NCI-H748 treated with DMSO at 0.1 percent for 48 hours (cell line): ENCODE results near the gene YIPF6.
"Not testable (repeated sequence)": the region's sequence is repeated elsewhere in the genome, so short reads cannot be mapped to it uniquely, and the experiment has no call there.

Experiments used
- DNase-seq: peaks from one replicate; lab custom pipeline; 2025; lab: John Stamatoyannopoulos, UW

YIPF6 gene, protein sequence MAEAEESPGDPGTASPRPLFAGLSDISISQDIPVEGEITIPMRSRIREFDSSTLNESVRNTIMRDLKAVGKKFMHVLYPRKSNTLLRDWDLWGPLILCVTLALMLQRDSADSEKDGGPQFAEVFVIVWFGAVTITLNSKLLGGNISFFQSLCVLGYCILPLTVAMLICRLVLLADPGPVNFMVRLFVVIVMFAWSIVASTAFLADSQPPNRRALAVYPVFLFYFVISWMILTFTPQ

DNA sequence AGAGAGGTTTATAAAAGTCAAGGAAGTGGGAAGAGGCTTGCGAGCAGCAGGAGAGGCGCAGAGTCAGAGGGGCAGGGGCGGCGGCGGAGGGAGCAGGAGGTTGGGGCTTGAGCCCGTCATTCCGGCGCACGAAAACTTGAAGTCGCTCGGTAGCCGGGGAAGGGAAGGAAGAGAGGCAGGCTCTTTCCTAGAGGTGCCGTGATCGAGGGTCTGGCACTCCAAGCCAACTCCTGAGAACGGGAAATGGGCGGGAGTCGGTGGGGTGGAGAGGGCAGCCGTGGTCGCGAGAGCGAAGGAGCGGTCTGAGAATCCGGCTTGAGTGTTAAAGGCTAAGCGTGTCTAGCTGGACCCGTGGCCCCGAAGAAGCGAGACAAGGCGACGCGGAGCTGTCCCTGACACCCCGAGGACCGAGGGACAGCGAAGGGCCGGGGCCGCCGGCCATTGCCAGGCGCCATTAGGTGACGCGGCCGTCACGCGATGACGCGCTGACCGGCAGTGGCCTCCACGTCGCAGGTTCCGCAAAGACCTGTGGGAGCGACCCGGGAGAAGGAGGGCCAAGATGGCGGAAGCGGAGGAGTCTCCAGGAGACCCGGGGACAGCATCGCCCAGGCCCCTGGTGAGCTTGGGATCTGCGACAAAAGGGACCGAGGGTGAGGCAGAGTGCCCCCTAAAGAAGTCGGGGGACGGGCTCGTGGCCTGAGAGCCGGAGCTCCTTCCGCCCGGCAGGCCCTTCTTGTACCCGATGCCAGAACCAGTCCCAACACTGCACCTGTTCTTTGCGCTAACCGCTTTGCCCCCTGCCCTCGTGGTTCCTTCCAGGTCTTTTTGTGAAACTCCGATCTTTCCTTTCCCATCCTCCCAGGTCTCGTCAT, at the start of gene YIPF6:
YIPF6 (plus strand) TSS at position 544 of the 872 bp plus-strand sequence; CDS start at position 560, 16 bp downstream.
- peak; percentile 44 for DNase-seq

DNA sequence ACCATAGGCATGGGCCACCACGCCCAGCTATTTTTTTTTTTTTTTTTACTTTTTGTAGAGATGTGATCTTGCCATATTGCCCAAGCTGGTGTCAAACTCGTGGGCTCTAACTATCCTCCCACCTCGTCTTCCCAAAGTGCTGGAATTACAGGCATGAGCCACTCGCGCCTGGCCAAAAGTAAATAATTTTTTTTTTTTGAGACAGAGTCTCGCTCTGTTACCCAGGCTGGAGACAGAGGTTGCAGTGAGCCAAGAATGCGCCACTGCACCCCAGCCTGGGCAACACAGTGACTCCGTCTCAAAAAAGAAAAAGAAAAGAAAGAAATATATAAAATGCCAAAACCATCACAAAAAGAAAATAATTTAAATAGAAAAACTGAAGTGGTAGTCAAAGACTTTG, 47.1 kb upstream of the YIPF6 start:
- DNase-seq = no peak

DNA sequence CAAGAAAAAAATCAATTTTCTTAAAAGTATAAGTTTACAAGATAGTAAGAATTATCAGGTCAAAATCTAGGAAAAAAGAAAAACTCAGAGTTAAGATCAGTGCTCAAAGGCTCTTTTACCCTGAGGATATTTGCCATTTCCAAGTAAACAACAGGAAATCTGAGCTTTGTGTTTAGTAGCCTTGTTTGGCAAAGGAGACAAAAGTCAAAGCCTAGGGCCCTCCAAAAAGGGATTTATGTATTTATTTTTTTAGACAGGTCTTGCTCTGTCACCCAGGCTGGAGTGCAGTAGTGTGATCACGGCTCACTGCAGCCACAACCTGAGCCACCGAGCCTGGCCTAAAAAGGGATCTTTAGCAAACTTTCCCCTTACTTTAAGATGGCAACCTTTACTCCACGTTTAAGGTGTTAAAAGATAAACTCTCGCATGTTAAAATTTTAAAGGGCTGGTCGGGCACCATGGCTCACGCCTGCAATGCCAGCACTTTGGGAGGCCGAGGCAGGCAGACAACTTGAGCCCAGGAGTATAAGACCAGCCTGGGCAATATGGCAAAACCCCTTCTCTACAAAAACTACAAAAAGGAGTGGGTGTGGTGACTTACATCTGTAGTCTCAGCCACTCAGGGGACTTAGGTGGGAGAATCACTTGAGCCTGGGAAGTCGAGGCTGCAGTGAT, 44.2 kb upstream of the YIPF6 start:
- no peak for DNase-seq

DNA sequence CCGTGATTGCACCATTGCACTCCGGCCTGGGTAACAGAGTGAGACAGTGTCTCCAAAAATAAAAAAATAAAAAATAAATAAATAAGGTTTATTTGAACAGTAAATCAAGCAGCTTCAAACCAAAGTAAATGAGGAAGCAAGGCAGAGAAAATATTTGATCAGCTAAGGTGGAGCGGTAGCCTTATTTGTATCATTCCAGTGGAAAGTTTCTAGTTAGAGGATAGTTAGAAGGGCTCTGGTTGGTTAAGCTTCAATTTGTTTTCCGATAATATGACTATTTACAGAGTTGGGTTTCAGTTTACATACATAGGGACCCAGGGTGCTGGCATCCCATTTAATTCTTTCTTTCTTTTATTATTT, 43.7 kb upstream of the YIPF6 start:
- no peak for DNase-seq

DNA sequence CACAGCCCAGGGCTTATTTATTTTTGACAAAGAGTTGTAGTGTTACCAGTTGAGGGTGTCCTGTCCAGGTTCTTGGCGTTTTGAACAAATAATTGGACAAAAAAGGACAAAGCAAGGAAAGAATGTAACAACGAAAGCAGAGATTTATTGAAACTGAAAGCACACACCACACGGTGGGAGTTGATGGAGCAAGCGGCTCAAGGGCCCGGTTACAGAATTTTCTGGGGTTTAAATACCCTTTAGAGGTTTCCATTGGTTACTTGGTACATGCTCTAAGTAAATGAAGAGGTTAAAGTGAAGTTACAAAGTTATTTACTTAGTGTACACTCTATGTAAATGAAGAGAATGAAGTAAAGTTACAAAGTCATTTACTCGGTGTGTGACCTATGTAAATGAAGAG, 37.8 kb upstream of the YIPF6 start:
- DNase-seq = no peak

DNA sequence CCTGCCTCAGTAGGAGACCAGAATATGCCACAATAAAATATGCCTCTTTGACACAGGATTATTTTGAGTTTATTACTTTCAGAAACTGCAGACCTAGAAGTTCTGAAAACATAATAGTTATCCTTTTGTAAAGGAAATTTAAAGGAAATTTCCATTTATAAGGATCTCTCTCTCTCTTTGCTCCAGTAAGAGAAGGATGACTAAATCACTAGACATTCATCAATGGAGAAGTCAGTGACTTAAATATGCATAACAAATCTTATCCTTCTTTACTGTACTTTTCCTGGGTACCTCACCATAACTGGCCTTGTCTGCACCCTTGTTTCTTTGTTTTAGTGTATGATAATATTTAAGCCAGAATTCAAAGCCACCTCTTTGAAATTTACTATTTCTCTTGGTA, 37.3 kb upstream of the YIPF6 start:
- no peak for DNase-seq

DNA sequence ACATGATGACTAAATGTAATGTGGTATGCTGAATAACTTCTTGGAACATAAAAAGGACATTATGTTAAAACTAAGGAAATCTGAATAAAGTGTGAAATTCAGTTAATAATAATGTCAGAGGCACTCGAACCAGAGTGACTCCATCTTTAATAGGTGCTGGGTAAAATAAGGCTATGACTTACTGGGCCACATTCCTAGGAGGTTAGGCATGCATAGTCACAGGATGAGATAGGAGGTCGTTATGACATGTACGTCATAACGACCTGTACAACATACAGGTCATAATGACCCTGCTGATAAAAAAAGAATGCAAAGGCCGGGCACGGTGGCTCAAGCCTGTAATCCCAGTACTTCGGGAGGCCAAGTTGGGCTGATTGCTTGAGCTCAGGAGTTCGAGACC, 36.7 kb upstream of the YIPF6 start:
- no peak for DNase-seq

DNA sequence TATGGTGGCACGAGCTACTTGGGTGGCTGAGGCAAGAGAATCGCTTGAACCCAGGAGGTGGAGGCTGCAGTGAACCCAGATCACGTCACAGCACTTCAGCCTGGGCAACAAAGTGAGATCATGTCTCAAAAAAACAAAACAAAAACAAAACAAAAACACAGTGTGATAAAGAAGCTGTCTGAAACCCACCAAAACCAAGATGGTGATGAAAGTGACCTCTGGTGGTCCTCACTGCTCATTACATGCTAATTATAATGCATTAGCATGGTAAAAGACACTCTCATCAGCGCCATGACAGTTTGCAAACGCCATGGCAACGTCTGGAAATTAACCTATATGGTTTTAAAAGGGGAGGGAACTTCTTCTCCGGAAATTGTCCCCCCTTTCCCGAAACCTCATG, 36.2 kb upstream of the YIPF6 start:
- DNase-seq = no peak

DNA sequence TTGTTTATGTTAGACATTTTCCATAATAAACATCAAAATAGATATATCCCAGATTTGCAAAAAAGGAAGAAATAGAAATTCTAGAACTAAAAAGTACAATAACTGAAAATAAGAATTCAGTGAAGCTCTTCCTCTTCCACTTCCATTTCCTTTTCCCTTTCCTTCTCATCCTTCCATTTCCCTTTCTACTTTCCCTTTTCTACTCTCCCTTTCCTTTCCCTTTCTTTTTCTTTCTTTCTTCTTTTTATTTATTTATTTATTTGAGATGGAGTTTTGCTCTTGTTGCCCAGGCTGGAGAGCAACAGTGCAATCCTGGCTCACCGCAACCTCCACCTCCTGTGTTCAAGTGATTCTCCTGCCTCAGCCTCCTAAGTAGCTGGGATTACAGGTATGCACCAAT, 35.0 kb upstream of the YIPF6 start:
- no peak for DNase-seq

DNA sequence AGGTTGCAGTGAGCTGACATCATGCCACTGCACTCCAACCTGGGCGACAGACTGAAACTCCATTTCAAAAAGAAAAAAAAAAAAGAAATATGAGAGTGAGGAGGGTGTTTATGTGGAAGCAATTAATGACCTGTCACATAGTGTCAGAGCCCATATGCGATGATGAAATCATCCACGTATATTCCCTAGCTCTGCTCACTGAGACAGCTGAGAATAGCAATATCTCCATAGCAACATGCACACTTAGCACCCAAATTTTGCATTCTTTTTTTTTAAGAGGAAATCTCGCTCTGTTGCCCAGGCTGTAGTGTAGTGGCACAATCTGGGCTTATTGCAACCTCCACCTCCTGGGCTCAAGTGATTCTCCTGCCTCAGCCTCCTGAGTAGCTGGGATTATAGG, 34.1 kb upstream of the YIPF6 start:
- DNase-seq = no peak

DNA sequence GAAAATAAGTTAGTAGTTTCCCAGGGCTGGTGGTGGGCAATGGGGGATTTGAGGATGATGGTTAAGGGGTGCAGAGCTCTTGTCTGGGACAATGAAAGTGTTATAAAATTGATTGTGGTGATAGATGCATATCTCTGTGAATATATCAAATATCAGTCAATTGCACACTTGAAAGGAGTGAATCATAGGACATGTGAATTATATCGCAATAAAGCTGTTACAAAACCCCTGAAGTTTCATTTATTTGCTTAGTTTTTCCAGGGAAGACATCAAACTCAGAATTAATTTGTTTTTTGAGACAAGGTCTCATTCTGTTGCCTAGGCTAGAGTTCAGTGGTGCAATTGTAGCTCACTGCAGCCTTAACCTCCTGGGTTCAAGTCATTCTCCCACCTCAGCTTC, 17.9 kb upstream of the YIPF6 start:
- DNase-seq = no peak

DNA sequence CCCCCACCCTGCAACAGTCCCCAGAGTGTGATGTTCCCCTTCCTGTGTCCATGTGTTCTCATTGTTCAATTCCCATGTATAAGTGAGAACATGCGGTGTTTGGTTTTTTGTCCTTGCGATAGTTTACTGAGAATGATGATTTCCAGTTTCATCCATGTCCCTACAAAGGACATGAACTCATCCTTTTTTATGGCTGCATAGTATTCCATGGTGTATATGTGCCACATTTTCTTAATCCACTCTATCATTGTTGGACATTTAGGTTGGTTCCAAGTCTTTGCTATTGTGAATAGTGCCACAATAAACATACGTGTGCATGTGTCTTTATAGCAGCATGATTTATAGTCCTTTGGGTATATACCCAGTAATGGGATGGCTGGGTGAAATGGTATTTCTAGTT, 12.7 kb upstream of the YIPF6 start:
- not testable (repeated sequence) for DNase-seq

DNA sequence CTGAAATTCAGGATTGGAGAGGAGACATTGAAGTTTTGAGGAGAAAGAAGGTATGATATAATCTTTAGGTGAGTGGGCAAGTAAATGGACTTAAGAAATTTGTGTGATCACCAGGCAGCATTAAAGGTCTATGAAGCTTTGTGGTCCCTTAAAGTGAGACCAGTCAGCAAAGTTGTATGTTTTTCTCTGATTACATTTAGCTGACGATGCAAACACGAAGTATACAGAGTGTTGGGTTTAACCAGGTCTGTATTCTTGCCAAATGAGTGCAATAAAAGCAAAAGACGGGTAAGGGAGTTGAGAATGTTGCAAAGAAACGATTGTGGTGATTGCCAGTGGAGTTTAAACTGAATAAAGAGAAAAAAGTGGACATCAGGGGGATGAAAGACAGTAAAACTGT, 11.6 kb upstream of the YIPF6 start:
- no peak for DNase-seq

DNA sequence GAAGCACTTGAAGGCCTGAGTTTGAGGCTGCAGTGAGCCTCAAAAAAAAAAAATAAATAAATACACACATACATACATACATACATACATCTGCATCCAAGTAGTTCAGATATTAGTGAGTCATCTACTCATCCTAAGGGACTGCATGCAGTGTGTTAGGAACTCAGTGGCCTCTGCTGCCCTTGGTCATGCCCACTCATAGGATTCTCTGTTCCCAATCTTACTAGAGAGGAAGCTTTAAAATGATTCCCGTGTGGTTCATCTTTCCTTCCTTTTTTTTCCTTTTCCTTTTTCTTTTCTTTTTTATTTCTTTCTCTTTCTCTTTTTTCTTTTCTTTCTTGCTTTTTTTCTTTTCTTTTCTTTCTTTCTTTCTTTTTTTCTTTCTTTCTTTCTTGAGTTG, 10.9 kb upstream of the YIPF6 start:
- no peak for DNase-seq

DNA sequence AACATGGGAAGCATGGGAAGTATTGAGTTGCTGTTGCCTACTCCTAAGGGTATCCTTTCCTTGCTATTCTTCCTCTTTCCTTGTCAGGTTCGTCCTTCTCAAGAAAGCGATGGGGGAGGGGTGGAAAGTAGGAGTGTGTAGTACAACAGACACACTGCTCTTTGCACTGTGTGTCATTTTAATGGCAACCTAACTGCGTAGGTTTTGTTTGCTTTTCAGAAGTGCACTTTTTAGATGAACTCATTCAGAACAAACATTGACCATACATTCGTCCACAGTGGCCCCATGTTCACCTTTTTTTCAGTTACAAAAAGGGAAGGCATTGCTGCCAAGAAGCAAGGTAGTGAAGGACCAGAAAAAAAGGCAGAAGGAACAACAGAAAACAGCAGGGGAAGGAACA, 10.2 kb upstream of the YIPF6 start:
- no peak for DNase-seq

DNA sequence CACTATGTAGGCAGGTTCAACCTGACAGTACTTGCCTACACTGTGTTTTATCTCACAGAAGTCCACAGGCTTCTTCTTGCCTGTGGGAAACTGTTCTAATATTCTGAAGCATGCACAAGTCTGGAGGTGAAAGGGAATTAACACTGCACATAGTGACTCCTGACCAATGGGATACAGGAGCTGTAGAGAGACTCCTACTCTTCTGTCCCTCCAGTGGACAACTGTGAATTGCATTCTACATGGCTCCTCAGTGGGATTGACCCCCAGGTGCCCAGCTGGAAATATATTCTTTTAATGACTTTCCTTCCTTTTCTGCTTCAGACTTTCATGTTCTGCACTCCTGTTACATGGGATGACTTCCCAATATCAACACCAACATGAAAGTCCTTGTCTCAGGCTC, 8.2 kb upstream of the YIPF6 start:
- no peak for DNase-seq

DNA sequence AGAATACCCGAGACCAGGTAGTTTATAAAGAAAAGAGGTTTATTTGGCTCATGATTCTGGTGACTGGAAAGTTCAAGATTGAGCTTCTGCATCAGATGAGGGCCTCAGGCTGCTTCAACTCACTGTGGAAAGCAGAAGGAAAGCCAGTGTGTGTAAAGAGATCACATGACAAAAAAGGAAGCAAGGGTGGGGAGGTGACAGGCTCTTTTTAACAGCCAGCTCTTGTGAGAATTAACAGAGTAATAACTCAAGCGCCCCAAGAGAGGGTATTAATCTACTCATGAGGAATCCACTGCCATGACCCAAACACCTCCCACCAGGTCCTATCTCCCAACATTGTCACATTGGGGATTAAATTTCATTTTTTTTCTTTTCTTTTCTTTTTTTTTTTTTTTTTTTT, 6.3 kb upstream of the YIPF6 start:
- no peak for DNase-seq

DNA sequence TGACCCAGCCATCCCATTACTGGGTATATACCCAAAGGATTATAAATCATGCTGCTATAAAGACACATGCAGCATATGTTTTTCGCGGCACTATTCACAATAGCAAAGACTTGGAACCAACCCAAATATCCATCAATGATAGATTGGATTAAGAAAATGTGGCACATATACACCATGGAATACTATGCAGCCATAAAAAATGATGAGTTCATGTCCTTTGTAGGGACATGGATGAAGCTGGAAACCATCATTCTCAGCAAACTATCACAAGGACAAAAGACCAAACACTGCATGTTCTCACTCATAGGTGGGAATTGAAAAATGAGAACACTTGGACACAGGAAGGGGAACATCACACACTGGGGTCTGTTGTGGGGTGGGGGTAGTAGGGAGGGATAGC, 5.1 kb upstream of the YIPF6 start:
- DNase-seq = not testable (repeated sequence)

DNA sequence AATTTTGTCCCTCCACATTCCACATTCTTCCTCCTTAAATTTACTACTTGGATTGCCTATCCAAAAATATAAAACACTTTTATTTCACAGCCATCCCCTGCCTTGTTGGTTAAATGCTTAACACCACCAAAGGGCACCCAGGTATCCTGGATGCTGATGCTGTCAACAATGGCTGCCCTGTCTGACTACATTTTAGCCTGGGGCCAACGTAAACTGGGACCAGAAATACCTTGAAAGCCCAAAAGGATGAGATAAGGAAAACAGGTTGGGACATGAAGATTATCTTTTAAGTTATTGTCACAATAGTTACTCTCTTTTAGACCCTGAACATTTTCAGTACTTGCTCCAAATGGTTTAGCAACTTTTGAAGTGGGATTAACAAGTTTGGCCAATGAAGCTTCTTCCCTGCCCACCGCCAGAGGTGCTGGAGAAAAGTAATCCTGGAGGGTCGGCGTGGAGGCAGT, 775 bp upstream of the YIPF6 start:
- no peak for DNase-seq

DNA sequence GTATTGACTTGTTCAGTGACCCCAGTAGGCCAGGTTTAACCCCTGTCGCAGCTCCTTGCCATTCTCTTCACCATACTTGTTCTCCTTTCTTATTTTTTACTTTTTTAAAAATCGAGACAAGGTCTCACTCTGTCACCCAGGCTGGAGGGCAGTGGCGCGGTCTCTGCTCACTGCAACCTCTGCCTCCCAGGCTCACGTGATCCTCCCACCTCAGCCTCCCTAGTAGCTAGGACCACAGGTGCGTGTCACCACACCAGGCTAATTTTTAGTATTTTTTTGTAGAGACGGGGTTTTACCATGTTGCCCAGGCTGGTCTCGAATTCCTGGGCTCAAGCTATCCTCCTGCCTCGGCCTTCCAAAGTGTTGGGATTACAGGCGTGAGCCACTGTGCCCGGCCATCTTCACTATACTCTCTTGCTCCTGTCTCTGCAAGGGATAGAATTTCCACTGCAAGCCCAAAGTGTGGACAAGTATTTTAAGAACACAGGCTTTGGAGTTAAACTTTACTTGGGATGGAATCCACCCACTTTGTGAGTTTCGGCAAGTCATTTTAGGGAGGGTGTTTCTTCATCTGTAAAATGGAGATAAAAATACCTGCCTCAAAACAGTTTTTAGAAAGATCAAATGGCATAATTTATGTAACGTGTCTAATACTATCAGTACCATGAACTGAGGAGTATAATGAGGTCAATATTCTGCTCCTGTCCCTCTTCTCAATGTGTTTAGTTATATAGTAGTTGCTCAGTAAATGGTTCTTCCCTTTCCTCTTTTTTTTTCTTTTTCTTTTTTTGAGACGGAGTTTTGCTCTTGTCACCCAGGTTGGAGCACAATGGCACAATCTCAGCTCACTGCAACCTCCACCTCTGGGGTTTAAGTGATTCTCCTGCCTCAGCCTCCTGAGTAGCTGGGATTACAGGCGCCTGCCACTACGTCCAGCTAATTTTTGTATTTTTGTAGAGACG, 973 bp downstream of the YIPF6 start:
- no peak for DNase-seq

DNA sequence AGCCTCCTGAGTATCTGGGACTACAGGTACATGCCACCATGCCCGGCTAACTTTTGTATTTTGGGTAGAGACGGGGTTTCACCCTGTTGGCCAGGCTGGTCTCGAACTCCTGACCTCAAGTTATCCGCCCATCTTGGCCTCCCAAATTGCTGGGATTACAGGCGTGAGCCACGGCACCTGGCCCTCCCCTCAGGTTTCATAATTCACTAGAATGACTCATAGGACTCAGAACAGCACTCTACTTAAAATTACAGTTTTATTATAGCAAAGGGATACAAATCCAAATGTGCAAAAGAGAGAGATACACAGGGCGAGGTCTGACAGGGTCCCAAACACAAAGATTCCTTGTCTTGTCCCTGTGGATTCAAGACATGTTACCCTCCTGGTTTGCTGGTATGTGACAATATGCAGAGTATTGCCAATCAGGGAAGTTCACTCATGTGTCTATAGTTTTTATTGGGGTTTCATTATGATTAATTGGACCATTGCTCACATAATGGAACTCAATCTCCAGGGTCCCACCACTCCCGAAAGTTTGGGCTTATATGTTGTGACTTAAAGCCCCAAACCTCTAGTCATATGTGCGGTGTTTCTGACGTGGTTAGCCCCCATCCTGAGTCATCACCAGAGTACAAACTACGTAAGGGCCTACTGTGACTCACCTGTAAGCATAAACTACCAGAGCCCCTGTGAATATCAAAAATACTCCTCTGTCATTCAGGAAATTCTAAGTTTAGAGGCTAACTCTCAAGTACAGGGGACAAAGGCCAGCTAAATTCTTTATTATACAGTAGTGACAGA, 5.2 kb downstream of the YIPF6 start:
- DNase-seq = no peak
